ENCODE measurements around the gene MAPRE2. TPM values are rescaled to one million over a fixed set of nuclear protein-coding genes. Genes with fewer than 3 reads are reported as not detected.

MAPRE2 gene
- total and polyA plus RNA-seq, 2 of the 13 experiments (the other 11 are each of a cell fraction or from before 2014, with no cell fraction given): 34.5 to 67.9 TPM

GRCh38 chr18:35110554-35111485 is 69.6 kb downstream of the MAPRE2 start:
- no peak for FAIRE-seq
- TF ChIP-seq ZNF20 (CRISPR knock-in tag; IDR thresholded peaks at IDR 0.05): no peak
- no peak for TF ChIP-seq TIGD3 (CRISPR knock-in tag; IDR thresholded peaks at IDR 0.05; ENCODE audit: borderline replicate concordance)
- no peak for TF ChIP-seq MAFF (IDR thresholded peaks at IDR 0.05; ENCODE audit: low read depth, low read length)
- no peak for TF ChIP-seq ZNF142 (CRISPR knock-in tag; IDR thresholded peaks at IDR 0.05)
- no peak for TF ChIP-seq SOX13 (IDR thresholded peaks at IDR 0.05)
- TF ChIP-seq SOX13 (CRISPR knock-in tag; conservative IDR thresholded peaks at IDR 0.05 in 1 of 2, IDR thresholded peaks at IDR 0.05 in 1 of 2): no peak
- no peak for TF ChIP-seq NAIF1 (CRISPR knock-in tag; IDR thresholded peaks at IDR 0.05; ENCODE audit: borderline replicate concordance)
- TF ChIP-seq FOXM1 (CRISPR knock-in tag; IDR thresholded peaks at IDR 0.05): no peak

More at GRCh38 chr18:35110554-35111485, 69.6 kb downstream of the MAPRE2 start:
- CTCF ChIA-PET (ENCODE audit: low intra/inter-chr PET ratio, low total read pairs): no interaction called here
- Histone ChIP-seq H3K36me3 (replicated peaks in 1 of 2; ENCODE audit: control insufficient read depth in 1 of 2, insufficient read depth in 2 of 2, low read length in 2 of 2) (peaks cover 0 to 2% of the 10 kb centered on the region in 2 experiments; a peak in 1 of 5 replicates), H3K79me2 (ENCODE audit: insufficient read depth, low read length) (peaks cover 8% of the 10 kb centered on the region), H3K4me3 (replicated peaks in 1 of 3; ENCODE audit: insufficient read depth in 1 of 3, low read depth in 2 of 3, low read length in 3 of 3) (no peak overlapping the region), H3K9ac (ENCODE audit: insufficient read depth, low read depth, low read length) (no peak overlapping the region), H2AFZ (ENCODE audit: low read length) (no peak overlapping the region), H3K9me3 (ENCODE audit: low read length) (no peaks in the 10 kb centered on the region), H3K4me1 (ENCODE audit: insufficient read depth, low read length) (no peaks in the 10 kb centered on the region), H3K27ac (ENCODE audit: extremely low read length, insufficient read depth, low read length) (no peak overlapping the region), H3K4me2 (ENCODE audit: low read depth, low read length) (no peak overlapping the region), H3K27me3 (ENCODE audit: control insufficient read depth in 1 of 2, insufficient read depth in 2 of 2, low read length in 2 of 2) (no peaks in the 10 kb centered on the region), H4K20me1 (ENCODE audit: insufficient read depth, low read length) (no peaks in the 10 kb centered on the region)
- intact Hi-C loops (cut with micrococcal nuclease; ENCODE audit: unreplicated experiment): no loop called here
- ATAC-seq (no peak), DNase-seq (ENCODE audit: low spot score) (no peak)
- in situ Hi-C loops (cut with HindIII; ENCODE audit: extremely low pct_ligation_motif_present, low pct_unique_long_range_greater_than_20kb): no loop called here
- no TSS peak for BruUV-seq (replicated peaks)
- POLR2A ChIA-PET: no interaction called here
- WGBS (ENCODE audit: low lambda C conversion rate): 97% methylated on average over 3 of the region's 3 CpGs

All from HepG2 (cell line).